C1 segment of cervical spinal cord (tissue), 14 donors: ENCODE measurements around the gene CCNE1.

Experiments
- DNase-seq, 14 donors: peaks; one replicate each; lab custom pipeline; 2025; lab: John Stamatoyannopoulos, UW

Gene CCNE1

DNA sequence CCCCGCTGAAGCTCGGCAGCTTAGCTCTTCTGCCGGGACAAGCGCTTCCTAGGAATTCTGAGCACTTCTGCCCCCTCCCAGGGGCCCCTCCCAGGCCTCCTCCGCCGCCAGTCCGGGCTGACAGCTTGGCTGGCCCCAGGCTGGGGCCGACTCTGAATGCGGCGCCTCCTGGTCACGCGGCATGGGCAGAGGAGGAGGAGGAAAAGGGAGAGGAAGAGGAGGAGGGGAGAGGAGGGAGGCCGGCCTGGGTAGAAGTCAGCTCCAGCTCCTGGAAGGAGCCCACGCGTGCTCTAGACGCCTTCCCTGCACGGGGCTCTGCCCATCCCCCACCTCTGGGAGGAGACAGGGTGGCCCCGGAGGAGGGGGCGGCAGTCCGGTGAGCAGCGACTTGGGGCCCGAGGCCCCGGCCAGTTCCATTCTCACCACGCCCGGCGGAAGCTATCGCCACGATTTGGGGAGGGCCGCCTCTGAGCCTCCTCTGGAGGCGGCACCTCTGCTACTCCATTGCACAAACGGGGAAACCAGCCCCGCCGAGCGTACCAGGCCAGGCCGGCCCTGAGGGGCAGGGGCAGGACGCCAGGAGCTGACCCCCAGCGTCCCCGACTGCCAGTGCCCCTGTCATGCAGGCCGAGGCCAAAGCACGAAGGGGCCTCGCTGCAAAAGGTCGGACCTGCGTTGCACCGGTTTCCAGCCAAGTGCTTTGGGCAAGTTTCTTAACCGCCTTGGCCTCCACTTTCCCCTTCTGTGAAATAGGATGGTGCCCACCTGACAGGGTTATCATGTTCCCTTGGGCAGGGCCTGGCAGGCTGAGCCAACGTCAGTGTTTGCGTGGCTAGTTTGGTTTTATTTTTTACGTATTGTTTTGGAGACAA lies 31.6 kb downstream of the CCNE1 start:
- peak in 5 of 14 donors; percentile 11 to 30 (median 19) for DNase-seq

DNA sequence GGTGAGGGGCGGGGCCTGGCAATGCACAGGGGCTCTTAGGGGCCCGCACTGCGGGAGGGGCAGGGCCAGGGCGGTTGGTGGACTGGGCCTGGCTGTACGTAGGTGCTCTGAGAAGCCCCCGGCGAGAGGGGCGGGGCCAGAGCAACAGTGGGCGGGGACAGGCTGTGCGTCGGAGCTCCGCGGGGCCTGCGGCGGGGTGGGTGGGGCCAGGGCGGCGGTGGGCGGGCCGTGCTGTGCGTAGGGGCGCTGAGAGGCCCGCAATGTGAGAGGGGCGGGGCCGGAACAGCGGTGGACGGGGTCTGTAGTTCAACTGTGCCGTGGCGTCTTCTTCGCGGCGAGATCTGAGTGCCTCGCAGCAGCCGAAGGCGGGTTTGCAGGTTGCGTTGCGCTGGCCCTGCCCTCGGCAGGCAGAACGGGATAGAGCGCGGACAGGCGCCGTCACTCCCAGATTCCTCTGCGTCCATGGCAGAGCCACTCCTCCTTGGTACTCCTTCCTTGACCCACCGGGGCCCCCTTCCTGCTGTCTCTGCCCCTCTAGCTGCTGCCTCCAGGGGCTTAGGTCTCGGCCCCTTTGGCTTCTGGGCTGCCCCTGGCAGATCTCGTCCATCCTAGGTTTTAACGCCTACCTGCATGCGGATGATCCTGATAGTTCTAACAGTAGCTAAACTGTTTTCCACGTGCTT lies 33.2 kb downstream of the CCNE1 start:
- DNase-seq, result peak in 13 of 14 donors; percentile 48 to 90 (median 83)

DNA sequence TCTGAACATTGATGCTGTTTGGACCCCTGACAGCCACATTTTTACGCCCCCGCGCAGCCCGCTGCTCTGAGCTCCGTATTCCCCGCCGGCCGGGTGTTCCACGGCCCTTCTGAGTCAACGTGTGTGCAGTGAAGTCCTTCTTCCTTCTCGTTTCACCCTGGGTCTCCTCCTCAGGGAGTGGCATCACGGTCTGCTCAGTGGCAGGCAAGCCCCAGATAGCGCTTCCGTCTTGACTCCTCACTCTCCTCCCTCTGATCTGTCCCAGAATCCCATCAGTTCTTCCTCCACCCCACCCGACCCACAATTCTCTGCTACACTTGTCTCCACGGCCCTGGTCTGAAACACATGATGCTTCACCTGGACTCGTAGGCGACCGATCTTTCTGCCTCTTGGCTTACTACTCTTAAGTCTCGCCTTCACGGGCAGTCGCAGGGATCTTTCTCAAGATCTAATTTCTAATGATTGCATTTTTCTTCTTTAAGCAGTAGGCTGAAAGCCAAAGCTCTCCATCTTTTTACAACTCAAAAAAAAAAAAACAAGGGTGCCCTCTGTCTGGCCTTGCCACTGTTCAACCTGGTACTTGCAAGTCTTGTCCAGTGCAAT lies 33.9 kb downstream of the CCNE1 start:
- peak in 6 of 14 donors; percentile 12 to 70 (median 30) for DNase-seq

DNA sequence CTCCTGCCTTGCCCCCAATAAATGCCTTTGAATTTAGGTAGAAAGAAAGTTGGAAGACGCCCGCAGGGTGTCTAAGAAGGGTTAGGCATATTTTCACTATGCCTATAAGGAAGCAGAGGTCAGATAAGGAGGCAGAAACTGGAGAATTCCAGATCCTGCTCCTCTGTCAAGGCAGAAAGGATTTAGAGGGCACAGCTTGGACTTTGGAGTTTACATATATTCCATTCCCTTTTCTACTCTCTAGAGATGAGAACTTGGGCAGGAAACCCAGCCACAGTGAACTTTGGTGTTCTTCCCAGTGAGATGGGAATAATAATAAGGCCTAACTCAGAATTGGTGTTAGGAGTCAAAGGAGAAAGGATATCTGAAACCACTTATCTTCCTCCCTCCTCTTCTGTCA lies 37.4 kb downstream of the CCNE1 start:
- DNase-seq, result no peak

DNA sequence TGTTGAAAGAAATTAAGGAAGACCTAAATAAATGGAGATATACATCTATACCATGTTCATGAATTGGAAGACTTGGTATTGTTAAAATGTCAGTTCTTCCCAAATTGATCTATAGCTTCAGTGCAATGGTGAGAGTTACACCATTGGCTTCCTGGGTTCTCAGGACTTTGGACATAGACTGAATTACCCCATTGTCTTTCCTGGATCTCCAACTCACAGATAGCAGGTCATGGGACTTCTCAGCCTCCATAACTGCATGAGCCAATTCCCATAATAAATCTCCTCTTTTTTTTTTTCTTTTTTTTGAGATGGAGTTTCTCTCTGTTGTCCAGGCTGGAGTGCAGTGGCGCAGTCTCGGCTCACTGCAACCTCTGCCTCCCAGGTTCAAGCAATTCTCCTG lies 38.7 kb downstream of the CCNE1 start:
- no peak for DNase-seq

DNA sequence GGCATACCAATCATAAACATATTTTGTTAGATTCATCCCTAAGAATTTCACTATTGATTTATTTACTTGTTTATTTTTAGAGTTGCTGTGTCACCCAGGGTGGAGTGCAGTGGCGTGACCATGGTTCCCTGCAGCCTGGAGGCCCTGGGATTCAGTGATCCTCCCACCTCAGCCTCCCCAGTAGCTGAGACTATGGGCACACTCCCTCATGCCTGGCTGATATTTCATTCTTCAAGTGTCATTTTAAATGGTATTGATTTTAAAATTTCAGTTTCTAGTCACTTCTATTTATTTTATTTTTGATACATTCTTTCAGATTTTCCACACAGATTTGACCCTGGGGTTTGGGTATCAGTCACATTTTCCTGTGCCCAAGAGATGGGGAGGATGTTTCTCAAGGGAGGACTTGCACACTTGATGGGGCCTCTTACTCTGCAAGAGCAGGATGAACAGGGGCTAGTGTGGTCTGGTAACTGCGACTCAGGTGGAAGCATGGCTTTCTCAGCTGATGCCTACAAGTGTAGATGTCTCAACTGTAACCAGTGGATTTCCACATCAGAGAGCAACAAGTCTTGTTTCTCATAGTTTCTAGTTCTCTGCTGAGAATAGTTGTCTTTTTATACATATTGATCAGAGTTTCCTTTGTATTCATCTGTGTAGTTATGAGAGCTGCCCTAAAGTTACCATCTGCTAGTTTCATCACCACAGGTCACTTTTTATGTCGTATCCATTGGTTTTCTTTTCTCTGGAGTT lies 40.2 kb downstream of the CCNE1 start:
- DNase-seq, result no peak

DNA sequence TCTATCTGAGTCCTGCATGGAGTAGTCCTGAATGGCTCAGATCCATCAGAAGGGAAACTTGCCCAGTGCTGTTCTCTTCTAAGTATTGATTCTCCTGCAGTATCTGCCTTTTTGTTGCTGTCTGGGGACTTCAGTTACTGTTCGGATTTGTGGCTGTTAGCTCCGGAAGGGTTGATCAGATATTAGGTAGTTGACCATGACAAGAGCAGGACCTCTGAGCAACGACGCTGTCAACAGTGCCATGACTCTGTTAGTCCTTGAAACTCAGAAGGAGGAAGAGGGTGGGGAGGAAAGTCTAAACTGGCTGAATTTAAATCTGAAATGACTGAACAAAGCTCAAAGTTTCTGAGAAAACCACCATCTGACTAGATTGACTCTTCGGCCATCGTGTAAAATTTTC lies 42.2 kb downstream of the CCNE1 start:
- no peak for DNase-seq

DNA sequence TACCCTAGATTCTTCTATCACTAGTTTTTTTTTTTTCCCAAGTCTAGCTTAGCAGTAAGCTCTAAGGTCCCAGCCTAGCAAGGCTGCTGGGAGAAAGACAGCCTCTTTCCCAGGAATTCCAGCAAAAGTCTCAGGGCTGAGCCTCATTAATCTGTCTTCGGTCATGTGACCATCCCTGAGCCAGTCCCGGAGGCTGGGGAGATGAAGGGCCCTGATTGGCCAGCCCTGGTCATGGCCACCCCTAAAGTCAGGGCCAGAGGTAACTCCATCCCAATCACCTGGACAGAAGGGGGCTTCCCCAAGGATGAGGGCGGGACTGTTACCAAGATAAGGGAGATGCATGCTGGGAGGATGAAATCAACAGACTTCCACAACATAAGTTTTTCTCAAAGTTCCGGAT lies 43.3 kb downstream of the CCNE1 start:
- no peak for DNase-seq

DNA sequence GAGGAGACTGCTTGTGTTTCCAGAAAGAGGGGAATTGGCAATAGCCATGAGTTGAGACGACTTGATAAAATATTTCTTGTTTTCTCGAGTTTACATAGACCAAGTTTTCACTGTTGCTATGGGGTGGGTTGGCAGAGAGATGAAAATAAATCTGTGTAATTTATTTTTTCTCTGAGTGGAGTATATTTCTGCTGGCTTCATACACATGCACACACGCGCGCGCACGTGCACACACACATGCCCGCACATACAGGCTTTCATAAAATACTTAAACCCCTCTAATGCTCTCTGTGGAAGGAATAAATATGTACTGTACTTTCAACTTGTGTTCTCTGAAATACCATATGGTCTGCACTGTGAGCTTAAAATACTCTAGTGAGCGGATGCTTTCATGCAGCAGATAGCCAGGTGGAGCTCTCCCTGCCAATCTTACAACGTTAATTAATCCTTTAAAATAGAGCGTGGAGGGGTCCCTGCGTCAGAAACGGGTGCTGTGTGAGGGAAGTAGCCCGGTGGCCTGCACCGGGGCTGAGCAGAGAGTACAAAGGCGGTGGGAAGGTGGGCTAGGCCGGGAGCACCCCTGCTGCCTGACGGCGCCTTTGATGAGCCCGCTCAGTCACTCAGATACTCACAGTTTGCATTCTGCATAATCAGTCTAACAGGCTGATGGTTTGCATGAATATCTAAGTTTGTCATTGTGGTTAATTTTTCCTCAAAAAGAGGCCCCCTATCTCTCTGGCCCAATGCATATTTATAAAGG lies 44.1 kb downstream of the CCNE1 start:
- peak in 1 of 14 donors; percentile 76 for DNase-seq

DNA sequence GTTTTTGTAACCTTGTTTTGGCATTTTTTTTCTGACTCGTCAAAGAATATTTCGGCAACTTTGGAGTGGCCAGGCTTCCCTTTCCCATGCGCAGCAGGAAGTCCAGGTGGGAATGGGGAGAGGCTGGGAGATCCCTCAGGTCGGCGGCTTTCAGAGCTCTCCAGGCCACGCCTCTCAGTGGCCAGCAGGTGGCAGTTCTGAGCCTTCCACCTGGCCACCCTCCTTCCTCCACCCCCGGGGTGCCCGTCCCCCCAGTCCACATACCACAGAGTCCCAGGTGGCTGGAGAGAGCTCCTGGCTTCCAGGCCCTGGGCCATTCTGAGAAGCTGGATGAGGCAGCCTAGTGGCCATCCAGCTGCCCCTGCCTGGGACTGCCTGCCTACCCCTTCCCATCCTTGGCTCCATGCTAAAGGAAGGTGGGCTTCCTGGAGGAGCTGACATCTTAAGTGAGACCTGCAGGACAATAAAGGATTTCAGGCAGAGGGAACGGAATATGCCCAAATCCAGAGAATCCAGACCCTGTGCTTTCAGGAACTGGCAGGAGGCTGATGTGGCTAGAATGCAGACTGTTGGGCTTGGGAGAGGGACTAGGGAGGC lies 46.3 kb downstream of the CCNE1 start:
- no peak for DNase-seq

DNA sequence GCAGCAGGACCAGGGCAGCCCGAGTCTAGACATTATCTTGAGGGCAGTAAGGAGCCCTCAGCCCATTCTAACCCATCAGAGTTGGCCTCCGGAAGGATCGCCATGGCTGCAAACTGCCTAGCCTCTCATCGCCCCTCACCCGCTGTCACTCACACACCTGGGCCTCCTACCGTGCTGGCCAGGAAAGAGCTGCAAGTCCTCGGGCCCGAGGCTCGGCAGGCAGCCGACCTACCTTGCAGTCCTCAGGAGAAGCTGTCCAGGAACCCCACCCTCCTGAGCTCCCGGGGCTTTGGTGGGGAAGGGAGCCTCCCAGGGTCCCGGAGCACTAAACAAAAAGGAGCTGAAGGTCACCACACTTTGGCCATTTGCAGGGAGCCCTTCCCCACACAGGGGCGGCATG lies 46.8 kb downstream of the CCNE1 start:
- DNase-seq, result no peak

DNA sequence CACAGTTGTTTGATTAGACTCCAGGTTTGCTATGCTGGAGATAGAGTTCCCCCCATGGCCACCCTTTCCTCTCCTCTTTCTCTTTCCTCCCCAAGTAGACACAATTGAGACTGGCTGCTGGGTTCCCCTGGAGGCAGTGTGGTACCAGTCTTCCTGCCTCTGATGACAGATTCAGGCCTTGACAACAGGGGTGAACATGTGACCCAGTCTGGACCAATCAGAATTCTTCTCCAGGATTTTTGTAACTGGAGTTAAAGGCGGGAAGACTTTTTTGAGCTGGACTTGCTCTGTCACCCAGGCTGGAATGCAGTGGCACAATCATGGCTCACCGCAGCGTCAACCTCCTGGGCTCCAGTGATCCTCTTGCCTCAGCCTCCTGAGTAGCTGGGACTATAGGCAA lies 48.7 kb downstream of the CCNE1 start:
- no peak for DNase-seq

DNA sequence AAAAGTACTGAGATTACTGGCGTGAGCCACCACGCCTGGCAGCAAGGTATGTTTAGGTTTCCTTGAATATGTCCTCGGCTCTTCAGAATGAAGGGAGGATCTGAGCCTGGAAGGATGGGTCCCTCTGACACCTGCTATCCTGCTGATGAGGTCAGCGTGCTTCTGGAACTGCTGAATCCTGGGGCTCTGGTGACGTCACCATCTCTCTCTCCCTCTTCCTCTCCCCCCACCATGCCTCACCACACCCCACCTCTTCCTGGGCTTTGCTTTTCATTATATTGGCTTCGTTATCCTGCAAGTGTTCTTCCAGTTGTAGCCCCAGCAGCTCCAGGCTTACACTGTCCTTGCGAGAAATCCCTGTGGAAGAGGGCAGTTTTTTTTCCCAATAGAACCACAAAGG lies 49.8 kb downstream of the CCNE1 start:
- DNase-seq, result no peak

DNA sequence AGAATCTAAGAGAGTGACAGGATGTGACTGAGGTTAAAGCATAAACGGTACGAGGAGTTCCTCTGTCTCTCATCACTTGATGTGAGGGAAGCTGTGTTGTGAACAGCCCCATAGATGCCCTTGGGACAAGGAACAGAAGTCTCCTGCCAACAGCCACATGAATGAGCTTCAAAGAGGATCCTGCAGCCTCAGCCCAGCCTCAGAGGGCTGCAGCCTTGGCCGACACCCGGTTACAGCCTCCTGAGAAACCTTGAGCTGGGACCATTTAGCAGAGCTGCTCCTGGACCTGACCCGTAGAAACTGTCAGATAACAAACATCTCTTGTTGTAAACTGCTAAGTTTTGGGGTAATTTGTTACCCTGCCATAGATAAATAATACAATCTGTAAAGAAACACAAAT lies 54.2 kb downstream of the CCNE1 start:
- DNase-seq, result no peak

DNA sequence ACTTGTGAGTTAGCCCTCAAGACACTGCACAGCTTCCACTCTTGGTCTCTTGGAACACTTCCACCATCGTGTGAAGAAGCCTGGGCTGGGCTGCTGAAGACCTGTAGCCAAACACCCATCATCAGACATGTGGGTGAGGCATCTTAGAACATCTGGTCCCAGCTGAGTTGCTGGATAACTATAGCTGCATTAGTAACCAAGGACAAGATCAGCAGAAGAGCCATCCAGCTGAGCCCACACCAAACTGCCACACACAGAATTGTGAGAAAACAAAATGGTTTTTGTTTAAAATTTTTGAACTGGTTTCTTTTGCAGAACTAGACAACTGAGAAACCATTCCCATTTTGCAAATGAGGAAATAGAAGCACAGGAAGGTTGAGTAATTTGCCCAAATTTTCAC lies 56.2 kb downstream of the CCNE1 start:
- no peak for DNase-seq

DNA sequence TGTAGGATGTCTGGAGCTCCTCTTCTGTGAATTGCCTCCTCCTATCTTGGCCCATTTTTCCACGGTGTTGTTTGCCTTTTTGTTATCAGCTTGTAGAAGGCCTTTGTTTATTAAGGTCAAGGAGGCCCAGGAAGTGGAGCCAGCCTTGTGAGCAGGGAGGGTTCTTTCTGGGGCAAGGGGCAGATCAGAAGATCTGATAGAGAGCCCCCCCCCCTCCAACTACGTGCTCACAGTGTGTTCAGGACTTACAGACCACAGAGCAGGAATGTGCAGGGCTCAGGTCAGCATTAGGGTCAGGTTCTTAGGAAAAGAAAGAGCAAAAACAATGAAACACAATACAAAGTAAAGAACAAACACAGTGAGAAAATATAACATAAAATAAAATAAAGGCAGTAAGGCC lies 59.4 kb downstream of the CCNE1 start:
- DNase-seq, result no peak

DNA sequence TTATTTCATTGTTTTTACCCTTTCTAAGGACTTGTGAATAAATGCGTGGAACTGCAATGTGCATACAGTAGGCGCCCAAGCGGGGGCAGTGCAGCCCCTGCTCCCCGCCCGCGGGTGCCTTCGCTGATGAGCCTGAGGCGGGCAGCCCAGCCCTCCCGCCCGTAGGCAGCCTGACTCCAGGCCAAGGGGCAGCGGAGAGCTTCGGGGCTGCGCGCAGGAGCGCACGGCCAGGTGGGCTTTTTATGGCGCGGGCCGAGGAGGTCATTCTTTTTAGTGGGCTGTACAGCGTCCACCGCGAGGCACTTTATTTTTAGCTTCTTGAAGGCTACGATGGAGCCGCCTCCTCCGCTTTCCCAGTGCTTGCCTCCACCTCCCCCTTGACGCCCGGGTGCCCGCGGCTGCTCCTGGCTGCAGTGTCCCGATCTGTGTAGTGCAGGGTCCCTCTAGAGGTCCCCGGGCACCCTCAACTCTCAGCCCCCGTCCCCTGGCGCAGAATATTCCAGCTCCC lies 60.5 kb downstream of the CCNE1 start:
- peak in 2 of 14 donors; percentile 7 to 28 for DNase-seq

DNA sequence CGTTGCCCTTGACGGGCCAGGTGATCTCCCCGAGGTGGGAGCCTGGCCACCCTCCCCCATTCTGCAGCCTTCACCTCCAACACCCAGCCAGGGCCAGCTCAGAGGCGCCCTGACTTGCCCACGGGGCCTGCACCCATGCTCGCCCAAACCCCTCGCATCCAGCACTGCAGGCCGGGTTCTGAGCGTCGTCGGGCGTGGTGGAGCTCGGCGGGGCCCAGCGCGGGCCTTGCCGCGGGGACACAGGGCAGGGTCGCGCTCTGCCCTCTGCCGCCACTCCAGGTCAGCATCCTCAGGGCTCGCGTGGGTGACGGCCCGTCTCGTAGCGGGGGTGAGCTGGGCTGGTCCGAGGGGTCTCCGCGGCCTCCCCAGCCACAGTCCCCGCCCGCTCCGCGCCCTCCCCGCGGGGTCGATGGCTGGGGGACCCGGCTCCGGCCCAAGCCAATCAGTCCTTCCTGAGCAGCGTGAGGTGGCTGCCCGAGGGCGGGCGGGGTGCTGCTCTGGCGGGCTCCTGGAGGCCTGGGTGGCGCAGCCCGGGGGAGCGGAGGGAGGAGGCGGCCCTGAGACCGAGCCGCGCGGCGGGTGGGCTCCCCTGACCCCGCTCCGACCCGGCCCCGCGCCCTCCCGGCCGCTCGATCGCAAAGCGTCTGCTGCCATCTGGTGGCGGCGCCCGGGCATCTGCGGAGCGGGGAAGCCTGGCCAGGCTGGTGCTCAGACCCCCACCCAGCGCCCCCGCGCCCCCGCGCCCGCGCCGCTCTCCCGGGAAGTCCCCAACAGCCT lies 61.4 kb downstream of the CCNE1 start:
- peak in 10 of 14 donors; percentile 6 to 60 (median 23) for DNase-seq
